SKM-1 treated with dmso at 0.1 percent for 144 hours (cell line): Measurements from ENCODE around the gene C6orf163.

Source experiments
- DNase-seq: peaks from one replicate; lab custom pipeline; 2025; ENCODE audit not compliant: unreplicated experiment; lab: John Stamatoyannopoulos, UW

C6orf163 gene

GRCh38 chr6:87408721-87409155 lies 64.1 kb downstream of the C6orf163 start:
- no peak for DNase-seq
